ENCODE data around the gene PSTPIP2.

Gene PSTPIP2

DNA sequence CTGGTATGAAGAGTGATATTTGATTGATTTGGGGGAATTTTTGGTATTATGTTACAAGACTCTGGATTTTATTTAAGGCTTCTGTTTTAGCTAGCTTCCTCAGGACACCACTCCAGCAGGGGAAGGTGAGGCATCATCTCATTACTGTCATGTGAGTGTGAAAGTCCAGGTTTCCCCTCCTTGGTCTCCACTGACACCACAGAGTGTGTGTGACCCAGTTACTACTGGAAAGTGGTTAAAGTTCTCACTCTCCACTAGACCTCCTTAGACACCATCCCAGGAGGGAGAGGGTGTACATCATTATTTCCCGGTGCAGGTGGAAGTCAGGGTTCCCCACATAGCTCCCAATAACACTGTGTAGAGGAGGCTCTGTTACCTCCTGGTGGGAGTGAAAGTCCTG, 69.1 kb downstream of the PSTPIP2 start:
- Histone ChIP-seq H3K27ac (ENCODE audit: low read depth, low read length) (no peak overlapping the region), H3K9me2 (replicated peaks; ENCODE audit: control insufficient read depth, low read length) (no peaks in the 10 kb centered on the region), H3K4me2 (ENCODE audit: low read length) (no peak overlapping the region), H3F3A (ENCODE audit: control insufficient read depth, insufficient read depth) (no peaks in the 10 kb centered on the region), H3K36me3 (ENCODE audit: control insufficient read depth, low read length) (no peaks in the 10 kb centered on the region), H3K27me3 (ENCODE audit: control insufficient read depth, low read length) (0 out of 2 replicates have a peak, but pooled peaks cover 3% of the 10 kb centered on the region), H3K4me3 (ENCODE audit: low read length) (no peak overlapping the region), H3K9me3 (ENCODE audit: control insufficient read depth, insufficient read depth, low read length) (no peaks in the 10 kb centered on the region), H3K79me2 (ENCODE audit: control insufficient read depth, low read length) (no peaks in the 10 kb centered on the region), H3K4me1 (ENCODE audit: control insufficient read depth, low read length) (no peaks in the 10 kb centered on the region), H4K20me1 (ENCODE audit: control insufficient read depth, insufficient read depth, low read depth, low read length) (no peaks in the 10 kb centered on the region)
- TF ChIP-seq EZH2phosphoT487 (IDR thresholded peaks at IDR 0.05; ENCODE audit: borderline replicate concordance, low read length): no peak
- TF ChIP-seq, protein P1, sequence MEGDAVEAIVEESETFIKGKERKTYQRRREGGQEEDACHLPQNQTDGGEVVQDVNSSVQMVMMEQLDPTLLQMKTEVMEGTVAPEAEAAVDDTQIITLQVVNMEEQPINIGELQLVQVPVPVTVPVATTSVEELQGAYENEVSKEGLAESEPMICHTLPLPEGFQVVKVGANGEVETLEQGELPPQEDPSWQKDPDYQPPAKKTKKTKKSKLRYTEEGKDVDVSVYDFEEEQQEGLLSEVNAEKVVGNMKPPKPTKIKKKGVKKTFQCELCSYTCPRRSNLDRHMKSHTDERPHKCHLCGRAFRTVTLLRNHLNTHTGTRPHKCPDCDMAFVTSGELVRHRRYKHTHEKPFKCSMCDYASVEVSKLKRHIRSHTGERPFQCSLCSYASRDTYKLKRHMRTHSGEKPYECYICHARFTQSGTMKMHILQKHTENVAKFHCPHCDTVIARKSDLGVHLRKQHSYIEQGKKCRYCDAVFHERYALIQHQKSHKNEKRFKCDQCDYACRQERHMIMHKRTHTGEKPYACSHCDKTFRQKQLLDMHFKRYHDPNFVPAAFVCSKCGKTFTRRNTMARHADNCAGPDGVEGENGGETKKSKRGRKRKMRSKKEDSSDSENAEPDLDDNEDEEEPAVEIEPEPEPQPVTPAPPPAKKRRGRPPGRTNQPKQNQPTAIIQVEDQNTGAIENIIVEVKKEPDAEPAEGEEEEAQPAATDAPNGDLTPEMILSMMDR (IDR thresholded peaks at IDR 0.05; ENCODE audit: low read depth, low read length, poor library complexity, severe bottlenecking): no peak

DNA sequence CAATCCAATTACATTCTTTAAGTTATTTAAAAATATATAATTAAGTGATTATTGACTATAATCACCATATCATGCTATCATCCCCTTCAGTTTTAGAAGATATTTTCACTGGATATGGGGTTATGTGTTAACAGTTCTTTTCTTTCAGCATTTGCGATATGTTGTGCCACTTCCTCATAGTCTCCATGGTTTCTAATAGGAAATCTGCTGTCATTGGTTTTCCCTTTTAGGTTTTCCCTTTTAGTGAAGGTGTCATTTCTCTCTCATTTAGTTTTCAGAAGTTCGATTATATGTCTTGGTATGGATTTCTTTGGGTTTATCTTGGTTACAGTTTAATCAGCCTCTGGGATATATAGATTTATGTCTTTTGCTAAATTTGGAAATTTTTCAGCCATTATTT, 70.2 kb downstream of the PSTPIP2 start:
- no peaks in the 10 kb centered on the region for H3K36me3 ChIP-seq (ENCODE audit: control insufficient read depth, low read length)
- TF ChIP-seq, protein P1 (IDR thresholded peaks at IDR 0.05; ENCODE audit: low read depth, low read length, poor library complexity, severe bottlenecking): no peak
- TF ChIP-seq EZH2phosphoT487 (IDR thresholded peaks at IDR 0.05; ENCODE audit: borderline replicate concordance, low read length): no peak

DNA sequence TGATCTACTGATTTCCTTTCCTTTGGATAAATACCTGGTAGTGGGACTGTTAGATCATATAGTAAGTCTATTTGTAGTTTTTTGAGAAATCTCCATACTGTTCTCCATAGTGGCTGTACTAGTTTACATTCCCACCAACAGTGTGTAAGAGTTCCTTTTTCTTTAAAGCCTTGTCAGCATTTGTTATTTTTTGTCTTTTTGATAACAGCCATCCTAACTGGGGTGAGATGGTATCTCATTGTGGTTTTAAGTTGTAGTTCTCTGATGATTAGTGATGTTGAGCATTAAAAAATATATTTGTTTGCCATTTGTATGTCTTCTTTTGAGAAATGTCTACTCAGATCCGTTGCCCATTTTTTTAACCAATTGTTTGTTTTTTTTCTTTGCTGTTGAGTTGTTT, 71.0 kb downstream of the PSTPIP2 start:
- H3K4me1 ChIP-seq (ENCODE audit: control insufficient read depth, low read length): no peaks in the 10 kb centered on the region
- no peaks in the 10 kb centered on the region for H3K79me2 ChIP-seq (ENCODE audit: control insufficient read depth, low read length)
- H3K4me2 ChIP-seq (ENCODE audit: low read length): no peak overlapping the region
- H3F3A ChIP-seq (ENCODE audit: control insufficient read depth, insufficient read depth): no peaks in the 10 kb centered on the region
- no peaks in the 10 kb centered on the region for H3K9me3 ChIP-seq (ENCODE audit: control insufficient read depth, insufficient read depth, low read length)
- no peak overlapping the region for H3K27ac ChIP-seq (ENCODE audit: low read depth, low read length)
- H3K4me3 ChIP-seq (ENCODE audit: low read length): no peak overlapping the region
- TF ChIP-seq, protein P1 (IDR thresholded peaks at IDR 0.05; ENCODE audit: low read depth, low read length, poor library complexity, severe bottlenecking): no peak
- no peak for TF ChIP-seq EZH2phosphoT487 (IDR thresholded peaks at IDR 0.05; ENCODE audit: borderline replicate concordance, low read length)
- H3K36me3 ChIP-seq (ENCODE audit: control insufficient read depth, low read length): no peaks in the 10 kb centered on the region
- H4K20me1 ChIP-seq (ENCODE audit: control insufficient read depth, insufficient read depth, low read depth, low read length): no peaks in the 10 kb centered on the region
- H3K9me2 ChIP-seq (replicated peaks; ENCODE audit: control insufficient read depth, low read length): no peaks in the 10 kb centered on the region
- H3K27me3 ChIP-seq (ENCODE audit: control insufficient read depth, low read length): 0 out of 2 replicates have a peak, but pooled peaks cover 3% of the 10 kb centered on the region

More for the DNA sequence above, 70.2 kb downstream of the PSTPIP2 start:
- Histone ChIP-seq H3K27me3 (ENCODE audit: control insufficient read depth, low read length) (0 out of 2 replicates have a peak, but pooled peaks cover 3% of the 10 kb centered on the region), H3K4me3 (ENCODE audit: low read length) (no peak overlapping the region), H3F3A (ENCODE audit: control insufficient read depth, insufficient read depth) (no peaks in the 10 kb centered on the region), H3K79me2 (ENCODE audit: control insufficient read depth, low read length) (no peaks in the 10 kb centered on the region), H3K4me2 (ENCODE audit: low read length) (no peak overlapping the region), H4K20me1 (ENCODE audit: control insufficient read depth, insufficient read depth, low read depth, low read length) (no peaks in the 10 kb centered on the region), H3K27ac (ENCODE audit: low read depth, low read length) (no peak overlapping the region), H3K4me1 (ENCODE audit: control insufficient read depth, low read length) (no peaks in the 10 kb centered on the region), H3K9me3 (ENCODE audit: control insufficient read depth, insufficient read depth, low read length) (no peaks in the 10 kb centered on the region), H3K9me2 (replicated peaks; ENCODE audit: control insufficient read depth, low read length) (no peaks in the 10 kb centered on the region)
